SK-N-MC (cell line): Measurements from ENCODE around the gene BTBD3.

Experiments used
- EZH2 ChIP-seq: fragments of 200-600 bp; sonication (generic); IDR thresholded peaks from one replicate; pipeline ENCODE4 v1.6.1; 2017; ENCODE audit warnings: antibody characterized with exemption
- POLR2AphosphoS5 ChIP-seq: IDR thresholded peaks from 2 replicates; pipeline ENCODE4 v1.6.1; 2012; ENCODE audit warnings: mild to moderate bottlenecking, low read depth, low read length, borderline replicate concordance

DNA sequence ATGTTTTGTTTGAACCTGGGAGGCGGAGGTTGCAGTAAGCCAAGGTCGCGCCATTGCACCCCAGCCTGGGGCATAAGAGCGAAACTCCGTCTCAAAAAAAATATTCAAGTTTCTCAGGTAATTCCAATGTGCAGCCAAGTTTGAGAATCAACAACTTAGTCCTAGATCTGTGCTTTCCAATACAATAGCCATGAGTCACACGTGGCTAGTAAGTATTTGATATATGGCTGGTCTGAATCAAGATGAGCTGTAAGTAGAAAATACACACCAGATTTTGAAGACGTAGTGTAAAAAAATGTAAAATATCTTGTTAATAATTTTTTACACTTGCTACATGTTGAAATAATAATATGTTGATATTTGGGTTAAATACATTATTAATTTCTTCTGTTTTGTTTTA is 35.0 kb upstream of the BTBD3 start:
- TF ChIP-seq EZH2 (no peak), POLR2AphosphoS5 (no peak)
